Measurements from ENCODE around the gene CHST15. TPM values are rescaled to one million over a fixed set of nuclear protein-coding genes. Genes with fewer than 3 reads are reported as not detected.
"Not testable (repeated sequence)": the region's sequence is repeated elsewhere in the genome, so short reads cannot be mapped to it uniquely, and the experiment has no call there.

The CHST15 gene
- total RNA-seq, 4 donors from 2014 or later, result 35.7 to 69.5 (median 51.1) TPM

GRCh38 chr10:124107072-124107471 is 13.7 kb upstream of the CHST15 start:
- ATAC-seq (ENCODE audit: low FRiP score), result no peak
- DNase-seq (ENCODE audit: low spot score), result no peak
- TF ChIP-seq CTCF (IDR thresholded peaks at IDR 0.05), result no peak

GRCh38 chr10:124106241-124106879 is 13.0 kb upstream of the CHST15 start:
- DNase-seq (ENCODE audit: low spot score), result peak; percentile 65
- peak; percentile 85 for ATAC-seq (ENCODE audit: low FRiP score)

DNA sequence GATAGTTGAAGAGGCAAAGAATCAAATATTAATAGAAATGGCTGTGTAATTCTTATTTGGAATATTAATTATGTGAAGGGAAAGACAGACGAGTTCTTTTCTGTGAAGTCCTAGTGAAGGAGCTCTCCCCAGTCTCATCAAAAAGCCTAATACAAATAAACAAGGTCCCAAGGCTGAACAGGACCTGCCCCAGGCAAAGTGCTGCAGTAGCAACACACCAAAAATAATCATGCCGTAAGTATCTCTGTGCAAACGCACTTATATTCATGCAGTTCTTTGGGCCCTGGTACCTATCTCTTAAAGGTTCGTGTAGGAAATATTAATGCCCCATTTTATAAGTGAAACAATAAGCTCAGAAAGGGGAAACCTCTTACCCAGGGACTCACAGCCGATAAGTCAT is 12.2 kb upstream of the CHST15 start:
- TF ChIP-seq CTCF (IDR thresholded peaks at IDR 0.05), result no peak
- ATAC-seq (ENCODE audit: low FRiP score) (no peak), DNase-seq (ENCODE audit: low spot score) (no peak)

More at GRCh38 chr10:124106241-124106879, 13.0 kb upstream of the CHST15 start:
- TF ChIP-seq CTCF (IDR thresholded peaks at IDR 0.05), result no peak

DNA sequence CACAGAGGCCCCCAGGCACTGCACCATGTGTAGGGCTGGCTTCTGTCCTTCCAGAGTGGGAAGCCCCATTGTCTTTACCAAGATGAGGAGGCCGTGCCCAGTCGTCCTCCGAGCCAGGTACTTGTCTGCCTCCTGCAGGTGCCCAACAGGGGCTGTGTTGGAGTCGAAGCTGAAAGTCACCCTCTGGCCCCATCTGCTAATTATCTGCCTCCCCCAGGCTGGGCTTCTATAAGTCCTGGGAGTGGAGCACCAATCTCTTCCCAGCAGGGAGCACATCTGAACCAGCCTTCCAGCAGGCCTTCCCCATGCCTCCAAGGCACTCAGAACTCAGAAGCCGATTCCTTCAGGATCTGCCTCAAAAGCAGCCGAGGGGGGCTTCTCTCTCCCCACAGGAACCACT is 11.6 kb upstream of the CHST15 start:
- no peak for TF ChIP-seq CTCF (IDR thresholded peaks at IDR 0.05)
- ATAC-seq (ENCODE audit: low FRiP score) (no peak), DNase-seq (ENCODE audit: low spot score) (no peak)

GRCh38 chr10:124104011-124104627 is 10.7 kb upstream of the CHST15 start:
- no peak for TF ChIP-seq CTCF (IDR thresholded peaks at IDR 0.05)
- ATAC-seq (ENCODE audit: low FRiP score), result no peak

DNA sequence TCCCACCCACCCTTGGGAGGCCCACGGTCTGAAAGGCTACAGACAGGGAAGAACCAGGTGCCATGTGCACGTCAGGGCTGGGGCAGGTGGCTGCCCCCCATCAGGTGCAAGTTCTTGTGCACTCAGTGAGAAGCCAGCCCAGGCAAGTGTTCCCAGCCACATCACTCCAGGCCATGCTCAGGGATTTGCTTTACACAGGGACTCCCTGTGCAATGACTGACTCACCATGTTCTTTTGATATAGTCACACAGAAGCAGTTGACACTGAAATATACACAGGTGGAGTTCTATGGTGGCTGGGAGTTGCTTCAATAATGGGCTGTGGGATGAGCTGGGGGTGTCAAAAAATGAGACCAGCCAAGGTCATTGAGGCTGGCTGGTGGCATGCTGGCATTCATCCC is 8.0 kb upstream of the CHST15 start:
- ATAC-seq (ENCODE audit: low FRiP score), result no peak
- DNase-seq (ENCODE audit: low spot score), result no peak
- no peak for TF ChIP-seq CTCF (IDR thresholded peaks at IDR 0.05)

More at GRCh38 chr10:124104011-124104627, 10.7 kb upstream of the CHST15 start:
- no peak for DNase-seq (ENCODE audit: low spot score)

DNA sequence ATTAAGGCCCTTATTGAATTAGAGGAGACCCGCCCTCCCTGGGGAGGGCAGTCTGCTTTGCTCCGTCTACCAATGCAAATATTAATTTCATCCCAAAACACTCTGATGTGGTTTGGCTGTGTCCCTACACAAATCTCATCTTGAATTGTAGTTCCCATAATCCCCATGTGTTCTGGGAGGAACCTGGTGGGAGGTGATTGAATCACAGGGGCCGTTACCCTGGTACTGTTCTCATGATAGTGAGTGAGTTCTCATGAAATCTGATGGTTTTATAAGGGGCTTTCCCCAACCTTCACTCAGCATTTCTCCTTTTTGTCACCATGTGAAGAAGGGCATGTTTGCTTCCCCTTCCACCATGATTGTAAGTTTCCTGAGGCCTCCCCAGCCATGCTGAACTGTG is 7.3 kb upstream of the CHST15 start:
- DNase-seq (ENCODE audit: low spot score); ATAC-seq (ENCODE audit: low FRiP score): not testable (repeated sequence)
